ENCODE results near the gene GLG1.

The GLG1 gene

DNA sequence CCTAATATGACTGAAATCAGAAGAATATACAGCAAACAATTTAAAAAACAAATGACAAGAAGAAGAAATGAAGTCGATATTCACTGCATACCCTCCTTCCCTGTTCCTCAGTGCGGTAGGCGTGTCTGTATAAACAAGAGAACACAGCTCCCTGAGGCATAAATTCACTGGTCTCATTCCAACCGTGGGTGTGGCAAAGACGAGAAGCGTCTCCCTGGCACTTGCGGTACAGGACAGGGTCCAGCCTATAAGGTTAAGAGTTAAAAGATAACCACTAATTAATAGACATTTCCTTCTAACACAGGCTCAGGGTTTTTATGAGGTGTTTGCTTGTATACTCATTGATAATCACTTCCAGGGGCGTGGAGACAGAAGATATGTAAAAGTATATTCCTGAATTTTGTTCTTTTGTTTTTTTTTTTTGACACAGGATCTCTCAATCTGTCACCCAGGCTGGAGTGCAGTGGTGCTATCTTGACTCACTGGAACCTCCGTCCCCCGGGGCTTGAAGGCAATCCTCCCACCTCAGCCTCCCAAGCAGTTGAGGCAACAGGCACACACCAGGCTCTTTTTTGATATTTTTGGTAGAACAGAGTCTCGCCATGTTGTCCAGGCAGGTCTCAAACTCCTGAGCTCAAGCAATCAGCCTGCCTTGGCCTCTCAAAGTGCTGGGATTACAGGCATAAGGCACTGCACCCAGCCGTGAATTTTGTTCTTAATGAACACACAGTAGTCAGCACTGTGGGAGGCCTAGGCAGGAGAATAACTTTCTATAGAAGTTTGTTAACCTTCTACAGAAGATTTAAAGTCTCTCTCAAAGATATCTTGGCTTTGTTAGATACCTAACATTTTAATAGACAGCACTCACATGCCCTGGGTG, 126.5 kb downstream of the GLG1 start:
- Mint-ChIP-seq H3K36me3 (ENCODE audit: low read depth) (peaks cover 70% of the 10 kb centered on the region), H3K4me1 (peaks cover 10% of the 10 kb centered on the region), H3K4me3 (no peak overlapping the region), H3K27me3 (ENCODE audit: low read depth) (no peaks in the 10 kb centered on the region), H3K9me3 (no peaks in the 10 kb centered on the region), H3K27ac (peak overlapping the region; percentile 57 to 85 (median 77))
- TF ChIP-seq, protein P1, sequence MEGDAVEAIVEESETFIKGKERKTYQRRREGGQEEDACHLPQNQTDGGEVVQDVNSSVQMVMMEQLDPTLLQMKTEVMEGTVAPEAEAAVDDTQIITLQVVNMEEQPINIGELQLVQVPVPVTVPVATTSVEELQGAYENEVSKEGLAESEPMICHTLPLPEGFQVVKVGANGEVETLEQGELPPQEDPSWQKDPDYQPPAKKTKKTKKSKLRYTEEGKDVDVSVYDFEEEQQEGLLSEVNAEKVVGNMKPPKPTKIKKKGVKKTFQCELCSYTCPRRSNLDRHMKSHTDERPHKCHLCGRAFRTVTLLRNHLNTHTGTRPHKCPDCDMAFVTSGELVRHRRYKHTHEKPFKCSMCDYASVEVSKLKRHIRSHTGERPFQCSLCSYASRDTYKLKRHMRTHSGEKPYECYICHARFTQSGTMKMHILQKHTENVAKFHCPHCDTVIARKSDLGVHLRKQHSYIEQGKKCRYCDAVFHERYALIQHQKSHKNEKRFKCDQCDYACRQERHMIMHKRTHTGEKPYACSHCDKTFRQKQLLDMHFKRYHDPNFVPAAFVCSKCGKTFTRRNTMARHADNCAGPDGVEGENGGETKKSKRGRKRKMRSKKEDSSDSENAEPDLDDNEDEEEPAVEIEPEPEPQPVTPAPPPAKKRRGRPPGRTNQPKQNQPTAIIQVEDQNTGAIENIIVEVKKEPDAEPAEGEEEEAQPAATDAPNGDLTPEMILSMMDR (IDR thresholded peaks at IDR 0.05; ENCODE audit: unreplicated experiment in 3 of 3) = no peak

DNA sequence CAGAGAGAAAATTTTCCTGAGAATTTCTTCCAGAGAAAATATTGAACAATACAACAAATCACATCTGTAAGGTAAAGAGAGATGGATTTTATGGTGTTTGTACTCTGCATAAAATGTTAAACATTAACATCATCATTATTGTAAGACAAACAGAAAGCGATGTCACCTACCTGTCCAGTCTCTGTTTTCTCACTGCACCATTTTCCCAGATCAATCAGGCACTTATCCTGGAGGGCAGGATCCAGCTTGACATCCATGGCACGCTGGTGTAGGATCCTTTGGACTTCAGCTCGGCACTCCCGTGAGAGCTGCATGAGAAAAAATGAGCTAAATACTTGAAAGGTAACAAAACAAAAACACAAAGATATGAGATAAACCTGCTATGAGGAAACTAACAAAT, 129.7 kb downstream of the GLG1 start:
- Mint-ChIP-seq H3K4me3 (no peak overlapping the region), H3K4me1 (peaks cover 10% of the 10 kb centered on the region), H3K27ac (no peak overlapping the region), H3K9me3 (no peaks in the 10 kb centered on the region), H3K36me3 (ENCODE audit: low read depth) (peaks cover 71% of the 10 kb centered on the region), H3K27me3 (ENCODE audit: low read depth) (no peaks in the 10 kb centered on the region)
- TF ChIP-seq, protein P1 (IDR thresholded peaks at IDR 0.05; ENCODE audit: unreplicated experiment in 3 of 3) = no peak

DNA sequence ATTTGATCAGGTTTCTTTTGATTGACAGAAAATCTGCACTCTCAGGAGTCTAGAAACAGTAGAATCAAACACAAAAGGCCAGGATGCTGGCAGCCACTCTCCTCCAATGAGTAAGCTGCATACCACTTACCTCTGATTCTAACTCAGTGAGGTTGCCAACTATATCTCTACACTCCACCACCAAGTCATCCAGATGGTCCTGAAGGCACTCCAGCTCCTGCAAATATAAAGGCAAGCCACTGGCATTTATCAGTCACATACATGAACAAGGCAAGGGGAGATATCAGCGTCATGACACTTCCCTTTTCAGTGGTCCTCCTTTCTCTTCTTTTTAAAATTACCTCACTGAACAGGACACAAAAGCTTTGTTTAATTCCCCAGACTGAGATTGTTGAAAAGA, 132.5 kb downstream of the GLG1 start:
- no peaks in the 10 kb centered on the region for H3K9me3 Mint-ChIP-seq
- H3K36me3 Mint-ChIP-seq (ENCODE audit: low read depth) = peaks cover 73% of the 10 kb centered on the region
- no peaks in the 10 kb centered on the region for H3K27me3 Mint-ChIP-seq (ENCODE audit: low read depth)
- no peaks in the 10 kb centered on the region for H3K4me1 Mint-ChIP-seq
- H3K4me3 Mint-ChIP-seq = no peak overlapping the region
- TF ChIP-seq, protein P1 (IDR thresholded peaks at IDR 0.05; ENCODE audit: unreplicated experiment in 3 of 3) = no peak
- no peak overlapping the region for H3K27ac Mint-ChIP-seq

DNA sequence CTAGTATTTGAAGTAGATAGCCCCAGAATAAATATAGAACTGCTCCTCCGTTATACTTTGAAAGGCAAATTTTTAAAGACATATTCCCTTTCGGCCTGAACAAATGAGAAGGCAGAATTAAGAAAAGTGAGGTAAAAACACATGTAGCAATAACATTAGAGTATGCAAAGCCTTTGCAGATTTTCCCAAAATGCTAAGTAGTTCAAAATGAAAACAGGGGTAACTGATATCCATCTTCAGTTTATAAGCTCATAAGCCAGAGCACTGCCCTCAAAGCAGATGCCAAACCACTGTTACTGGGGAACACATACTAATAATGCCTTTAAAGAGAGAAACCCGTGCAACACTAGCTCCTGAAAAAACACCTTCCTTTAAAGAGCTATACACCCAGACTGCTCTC, 134.4 kb downstream of the GLG1 start:
- TF ChIP-seq, protein P1 (IDR thresholded peaks at IDR 0.05; ENCODE audit: unreplicated experiment in 3 of 3) = no peak
- Mint-ChIP-seq H3K27me3 (ENCODE audit: low read depth) (no peaks in the 10 kb centered on the region), H3K27ac (no peak overlapping the region), H3K9me3 (no peaks in the 10 kb centered on the region), H3K4me3 (no peak overlapping the region), H3K36me3 (ENCODE audit: low read depth) (peaks cover 78% of the 10 kb centered on the region), H3K4me1 (no peaks in the 10 kb centered on the region)

DNA sequence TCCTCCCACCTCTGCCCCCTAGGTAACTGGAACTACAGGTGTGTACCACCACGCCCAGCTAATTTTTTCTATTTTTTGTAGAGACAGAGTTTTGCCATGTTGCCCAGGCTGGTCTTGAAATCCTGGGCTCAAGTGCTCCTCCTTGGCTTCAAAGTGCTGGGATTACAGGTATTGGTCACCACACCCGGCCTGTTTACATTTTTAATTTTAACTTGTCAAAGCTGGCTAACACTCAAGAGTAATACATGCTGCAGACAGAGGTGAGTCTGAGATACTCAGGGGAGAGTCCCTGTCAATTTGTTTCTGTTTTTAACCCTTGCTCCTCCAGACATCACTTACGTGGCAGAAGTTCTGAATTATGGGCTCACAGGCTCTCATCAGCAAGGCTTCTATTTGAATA, 134.9 kb downstream of the GLG1 start:
- TF ChIP-seq, protein P1 (IDR thresholded peaks at IDR 0.05; ENCODE audit: unreplicated experiment in 3 of 3) = no peak

More for the DNA sequence above, 134.9 kb downstream of the GLG1 start:
- Mint-ChIP-seq H3K9me3 (no peaks in the 10 kb centered on the region), H3K27me3 (ENCODE audit: low read depth) (no peaks in the 10 kb centered on the region), H3K4me1 (no peaks in the 10 kb centered on the region), H3K4me3 (no peak overlapping the region), H3K36me3 (ENCODE audit: low read depth) (peaks cover 78% of the 10 kb centered on the region), H3K27ac (no peak overlapping the region)
